Frontal cortex (tissue), 4 donors: Measurements from ENCODE around the gene AFF1. TPM values are rescaled to one million over a fixed set of nuclear protein-coding genes. Genes with fewer than 3 reads are reported as not detected.
A peak's percentile ranks its signal among the peaks of the same experiment; 100 is the strongest.

ENCODE experiments used
- DNase-seq, 2 donors: peaks; one replicate each; pipeline ENCODE4 v3.0.0; 2012; ENCODE audit warnings: low spot score in 2 of 2
- FAIRE-seq: peaks from 2 replicates; lab custom pipeline; 2012; peaks lifted over from hg19 to GRCh38; lab: Jason Lieb, UNC
- total RNA-seq: library from RNA; depleted of rRNA; stranded (reverse); fragments of >200 nt; gene quantifications from one replicate; pipeline ENCODE4 v1.2.3, GENCODE V29; 2014
- donor health status: control.
- donor health status: control.
- donor health status: control.

The AFF1 gene
- total RNA-seq, 1 donor from 2014 or later: 2.9 TPM

DNA sequence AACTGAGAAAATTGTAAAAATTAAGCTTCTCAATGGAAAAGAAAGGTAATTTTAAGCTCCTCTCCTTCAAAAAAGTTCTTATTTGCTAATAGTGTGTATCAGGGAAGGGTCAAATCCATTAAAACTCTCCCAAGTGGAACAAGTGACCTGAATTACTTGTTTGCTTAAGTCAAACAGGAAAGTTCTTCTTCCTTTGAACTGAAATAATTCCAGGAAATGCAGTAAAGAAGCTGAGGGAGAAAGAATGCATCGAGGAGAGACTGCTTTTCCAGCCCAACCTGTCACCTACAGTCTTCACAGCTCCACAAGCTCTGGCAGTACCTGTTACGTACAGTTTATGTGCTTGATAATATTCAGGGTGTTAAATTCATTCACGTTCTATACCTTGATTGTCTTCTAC lies 154.6 kb downstream of the AFF1 start:
- no peak for FAIRE-seq
- no peak for DNase-seq

DNA sequence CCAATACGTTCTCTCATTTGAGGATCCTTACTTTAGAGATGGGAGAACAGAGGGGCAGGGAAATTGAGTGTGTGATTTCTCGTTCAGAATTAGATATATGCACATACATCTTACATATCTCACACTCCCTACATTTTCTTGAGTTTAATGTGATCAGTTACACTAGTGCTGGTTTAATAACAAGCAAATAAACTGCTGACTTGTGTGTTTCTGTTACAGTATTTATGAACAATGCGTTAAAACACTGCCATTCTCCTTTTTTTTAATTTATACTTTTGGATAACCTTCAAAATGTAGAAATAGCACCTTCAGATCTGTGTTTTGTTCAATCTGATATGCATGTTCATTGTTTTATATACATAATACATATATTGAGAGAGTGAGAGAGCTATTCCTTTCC lies 155.5 kb downstream of the AFF1 start:
- DNase-seq (no peak), FAIRE-seq (no peak)

DNA sequence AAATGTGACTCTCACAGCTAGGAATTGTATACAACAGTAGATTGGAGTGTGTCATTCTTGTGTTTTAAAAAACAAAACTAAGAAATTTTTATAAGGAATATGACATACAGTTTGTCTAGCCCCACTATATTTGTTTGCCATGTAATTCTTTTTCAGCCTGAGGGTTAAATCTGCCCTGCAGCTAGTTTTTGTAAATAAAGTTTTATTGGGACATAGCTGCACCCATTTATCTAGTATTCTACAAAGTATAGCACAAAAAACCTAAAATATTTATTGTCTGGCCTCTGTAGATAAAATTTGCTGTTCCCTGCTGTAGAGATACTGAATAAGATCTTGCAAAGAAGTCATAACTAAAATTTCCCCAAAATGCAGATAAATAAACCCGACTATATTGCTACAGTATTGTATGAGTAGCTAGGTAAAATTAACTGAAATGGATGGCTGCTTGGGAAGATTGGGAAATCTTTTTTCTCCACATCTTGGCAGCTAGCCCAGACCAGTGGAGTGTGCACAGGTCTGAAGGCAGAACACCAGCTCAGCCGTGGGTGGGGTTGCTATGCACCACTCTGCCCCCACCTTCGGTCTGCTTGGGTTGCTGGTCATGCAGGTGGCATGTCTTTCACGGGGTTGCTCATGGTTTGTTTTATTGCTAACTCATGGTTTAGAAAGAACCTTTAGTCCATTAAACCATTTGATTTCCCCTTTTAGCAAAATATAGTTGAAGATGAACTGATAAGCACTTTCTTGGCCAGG lies 157.8 kb downstream of the AFF1 start:
- FAIRE-seq (no peak), DNase-seq (peak in 1 of 2 donors; percentile 34)

DNA sequence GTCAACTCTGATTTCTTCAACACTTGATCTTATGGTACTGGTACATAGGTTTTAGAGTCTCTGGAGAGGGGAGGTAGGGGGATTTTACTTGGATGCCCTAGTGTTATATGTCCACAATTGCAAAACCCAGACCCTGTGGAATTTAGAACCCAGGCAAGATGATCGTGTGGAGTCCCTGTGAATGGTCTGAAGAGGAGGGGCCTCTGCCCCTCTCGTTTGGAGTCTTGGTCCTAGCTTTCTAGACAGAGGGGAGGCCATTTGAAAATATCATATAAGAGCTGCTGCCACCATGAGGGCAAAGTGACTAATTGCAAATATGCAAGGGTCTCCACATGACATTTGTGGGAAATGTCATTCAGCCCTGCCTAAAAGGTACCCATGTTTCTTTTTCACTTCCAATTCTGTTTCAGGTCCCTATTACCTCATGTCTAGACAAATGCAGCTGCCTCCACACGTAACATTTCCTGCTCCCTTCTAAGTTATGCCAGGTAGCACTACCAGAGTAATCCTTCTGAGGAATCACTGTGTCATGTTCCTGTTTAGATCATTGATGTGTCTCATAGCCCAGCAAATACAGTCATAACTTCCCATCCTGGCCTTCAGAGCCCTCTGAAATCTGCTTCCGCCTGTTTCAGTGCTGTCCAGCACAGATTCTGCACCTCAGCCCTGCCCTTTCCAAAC lies 158.8 kb downstream of the AFF1 start:
- no peak for FAIRE-seq

DNA sequence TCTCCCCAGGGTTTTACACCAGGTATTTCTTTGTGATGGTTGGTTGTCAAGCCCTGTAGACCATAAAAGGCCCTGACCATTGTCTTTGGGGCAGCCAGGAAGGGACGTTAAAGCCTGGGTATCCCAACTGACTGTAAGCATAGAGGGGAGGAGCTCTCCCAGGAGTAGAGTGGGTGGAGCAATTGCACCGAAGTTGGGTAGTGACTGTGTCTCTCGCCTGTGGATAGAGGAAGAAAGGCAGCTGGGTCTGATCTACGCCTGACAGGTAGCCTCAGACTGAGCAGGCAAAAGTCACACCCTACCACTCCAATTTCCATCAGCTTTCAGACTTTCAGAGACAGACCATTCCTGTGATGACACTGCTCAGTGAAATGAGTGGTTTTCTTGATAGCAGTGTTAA lies 162.3 kb downstream of the AFF1 start:
- no peak for DNase-seq

More for the DNA sequence above, 158.8 kb downstream of the AFF1 start:
- DNase-seq: peak in 1 of 2 donors; percentile 40

DNA sequence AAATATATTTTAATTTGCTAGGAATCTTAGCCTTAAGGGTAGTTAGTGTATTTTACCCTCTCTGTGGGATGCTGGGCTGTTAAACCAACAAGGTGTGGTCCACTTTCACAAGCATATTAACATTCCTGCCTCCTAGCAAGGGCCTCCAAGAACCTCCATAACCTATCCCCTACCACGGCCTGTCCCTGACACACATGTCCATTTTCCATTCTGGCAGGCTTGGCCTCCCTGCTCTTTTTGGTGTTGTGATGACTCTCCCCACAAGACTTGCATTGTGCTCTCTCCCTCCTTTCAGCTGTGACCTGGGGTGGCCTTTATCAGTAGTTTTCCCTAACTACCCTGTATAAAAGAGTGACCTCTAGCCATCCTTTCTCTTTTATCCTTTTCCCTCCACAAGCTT lies 165.4 kb downstream of the AFF1 start:
- FAIRE-seq (no peak), DNase-seq (no peak)

More for the DNA sequence above, 162.3 kb downstream of the AFF1 start:
- no peak for FAIRE-seq

DNA sequence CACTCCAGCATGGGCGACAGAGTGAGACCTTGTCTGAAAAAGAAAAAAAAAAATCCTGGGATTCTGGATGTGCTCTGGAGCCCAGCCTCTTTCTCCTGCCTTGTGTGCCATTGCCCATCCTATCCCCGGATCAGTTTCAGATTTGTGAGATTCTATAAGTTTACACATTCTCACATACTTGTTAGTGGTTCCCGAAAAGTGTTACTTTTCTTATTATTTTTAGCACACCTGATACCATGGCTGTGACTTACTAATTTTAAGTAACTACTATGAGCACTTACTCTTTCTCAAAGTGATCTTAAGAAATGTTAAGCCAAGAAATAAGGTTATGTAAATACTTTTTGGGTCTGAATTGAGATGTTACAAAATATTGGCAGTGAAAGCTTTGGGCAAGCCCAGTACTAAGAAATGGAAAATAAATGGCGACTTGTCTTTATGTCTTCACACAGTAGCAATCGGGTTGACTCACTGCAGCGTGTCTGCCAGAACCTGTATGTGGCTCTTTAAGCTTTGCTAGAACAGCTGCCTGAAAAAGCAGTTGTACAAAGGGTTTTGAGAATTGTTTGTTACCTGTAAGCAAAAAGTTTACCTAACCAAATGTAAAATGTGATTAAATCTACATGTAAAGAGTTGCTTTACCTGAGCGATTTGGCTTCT lies 166.9 kb downstream of the AFF1 start:
- no peak for DNase-seq
- no peak for FAIRE-seq

DNA sequence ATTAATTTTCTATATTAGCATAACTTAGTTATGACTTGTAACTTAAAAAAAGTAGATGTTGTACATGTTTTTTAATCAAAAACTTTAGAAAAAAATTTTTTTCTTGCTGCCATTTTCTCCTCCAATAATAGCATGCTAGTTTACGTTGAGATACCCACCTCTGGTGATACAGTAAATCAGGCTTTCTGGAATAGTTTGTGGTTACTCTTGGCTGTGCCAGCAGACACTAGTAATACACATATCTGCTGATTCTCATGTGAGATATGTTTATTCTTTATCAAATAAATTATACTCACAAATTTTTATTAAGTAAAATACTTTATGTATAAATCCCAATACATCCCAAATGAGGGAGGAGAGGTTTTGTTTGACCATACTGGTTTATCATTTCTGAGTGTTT lies 168.3 kb downstream of the AFF1 start:
- FAIRE-seq: no peak
- DNase-seq: no peak

DNA sequence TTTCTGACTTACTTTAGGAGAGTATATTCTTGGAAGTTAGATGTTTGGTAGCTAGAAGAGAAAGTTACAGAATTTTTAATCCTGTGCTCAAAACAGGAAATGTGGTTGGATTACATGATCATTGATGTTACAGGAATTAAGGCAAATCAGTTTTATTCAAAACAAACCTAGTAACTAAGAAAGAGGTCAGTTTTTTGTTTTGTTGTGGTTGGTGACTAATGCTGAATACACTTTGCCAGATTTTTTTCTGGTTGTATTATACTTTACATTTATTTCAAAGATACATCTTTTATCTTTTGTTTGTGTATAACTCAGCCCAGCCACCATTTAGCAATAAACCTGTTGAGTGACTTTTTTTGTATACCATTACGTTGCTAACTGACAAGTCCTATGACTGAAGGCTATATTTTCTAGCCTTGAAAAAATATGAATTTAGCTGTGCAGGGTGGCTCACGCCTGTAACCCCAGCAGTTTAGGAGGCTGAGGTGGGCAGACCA lies 168.9 kb downstream of the AFF1 start:
- FAIRE-seq: no peak
- no peak for DNase-seq

DNA sequence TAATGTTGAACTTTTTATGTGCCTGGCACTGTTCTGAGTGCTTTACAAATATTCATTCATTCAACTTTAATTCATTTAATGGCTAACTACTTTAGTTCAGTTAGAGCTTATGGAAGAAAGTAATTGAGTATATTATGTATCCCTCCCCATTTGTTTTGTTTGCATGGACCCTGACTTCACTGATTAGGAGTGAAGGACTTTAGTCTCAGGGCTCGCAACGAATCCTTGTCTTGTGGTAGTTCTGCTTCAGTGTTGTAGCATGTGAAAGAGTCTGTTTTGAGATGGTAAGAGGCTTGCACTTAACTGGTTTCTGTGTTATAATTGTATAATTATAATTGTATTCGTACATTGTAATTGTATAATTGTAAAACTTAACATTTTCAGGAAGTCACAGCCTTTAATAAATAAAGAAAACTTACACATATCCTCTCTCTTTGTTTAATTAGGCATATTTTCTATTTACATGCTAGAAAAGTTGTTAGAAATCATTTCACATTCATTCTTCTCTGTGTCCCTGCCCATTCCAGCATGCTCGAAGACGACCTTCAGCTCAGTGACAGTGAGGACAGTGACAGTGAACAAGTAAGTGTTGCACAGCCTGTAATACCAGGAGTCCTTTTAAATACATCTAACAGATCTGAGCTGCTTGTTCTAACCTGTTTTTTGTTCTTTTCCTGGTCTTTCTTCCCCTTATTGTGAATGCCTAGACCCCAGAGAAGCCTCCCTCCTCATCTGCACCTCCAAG lies 170.5 kb downstream of the AFF1 start:
- DNase-seq (no peak), FAIRE-seq (no peak)

DNA sequence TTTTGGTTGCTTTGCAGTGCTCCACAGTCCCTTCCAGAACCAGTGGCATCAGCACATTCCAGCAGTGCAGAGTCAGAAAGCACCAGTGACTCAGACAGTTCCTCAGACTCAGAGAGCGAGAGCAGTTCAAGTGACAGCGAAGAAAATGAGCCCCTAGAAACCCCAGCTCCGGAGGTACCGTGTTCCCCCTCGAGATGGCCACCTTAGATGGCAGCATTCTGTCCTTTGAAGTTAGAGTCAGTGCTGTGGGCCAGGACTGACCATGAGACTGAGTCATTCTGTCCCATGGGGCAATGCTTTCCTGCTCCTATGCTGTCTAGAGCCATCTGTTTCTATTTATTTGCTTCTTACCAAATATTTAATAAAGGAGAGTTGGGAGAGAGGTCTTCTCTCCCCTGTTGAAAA lies 173.3 kb downstream of the AFF1 start:
- DNase-seq (no peak), FAIRE-seq (no peak)

DNA sequence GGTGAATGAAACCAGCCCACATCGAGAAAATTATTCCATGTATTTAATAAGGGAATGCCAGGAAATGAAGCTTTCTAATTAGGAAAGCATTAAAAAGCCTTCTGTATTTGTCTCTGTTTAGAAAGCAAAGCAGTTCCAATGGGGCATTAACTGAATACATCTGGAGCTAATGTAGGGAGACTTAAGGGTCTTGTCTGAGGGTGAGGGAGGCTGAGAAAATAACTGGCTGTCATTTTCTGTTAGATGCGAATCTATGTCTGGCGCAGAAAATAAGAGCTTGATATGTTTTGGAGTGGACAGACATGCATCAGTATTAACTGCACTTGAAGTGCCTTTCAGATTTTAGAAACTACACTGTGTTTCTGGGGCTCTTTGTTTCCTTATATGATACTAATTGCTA lies 174.3 kb downstream of the AFF1 start:
- DNase-seq: no peak
- FAIRE-seq: no peak

DNA sequence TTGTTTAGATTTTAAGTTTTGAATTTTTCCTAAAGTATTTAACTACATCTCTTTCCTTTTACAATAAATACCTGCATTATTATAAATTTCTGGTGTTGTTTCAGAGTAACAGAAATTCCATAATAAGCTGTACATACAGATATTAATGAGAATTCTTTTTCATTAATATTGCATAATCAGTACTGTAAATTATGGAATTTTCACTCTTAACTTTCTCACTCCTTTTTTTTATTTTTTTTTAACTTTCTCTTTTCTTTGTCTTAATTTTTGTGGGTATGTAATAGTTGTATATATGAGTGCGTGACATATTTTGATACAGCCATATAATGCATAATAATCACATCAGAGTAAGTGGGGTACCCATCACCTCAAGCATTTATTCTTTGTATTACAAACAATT lies 175.1 kb downstream of the AFF1 start:
- DNase-seq (no peak), FAIRE-seq (peak; percentile 68)

DNA sequence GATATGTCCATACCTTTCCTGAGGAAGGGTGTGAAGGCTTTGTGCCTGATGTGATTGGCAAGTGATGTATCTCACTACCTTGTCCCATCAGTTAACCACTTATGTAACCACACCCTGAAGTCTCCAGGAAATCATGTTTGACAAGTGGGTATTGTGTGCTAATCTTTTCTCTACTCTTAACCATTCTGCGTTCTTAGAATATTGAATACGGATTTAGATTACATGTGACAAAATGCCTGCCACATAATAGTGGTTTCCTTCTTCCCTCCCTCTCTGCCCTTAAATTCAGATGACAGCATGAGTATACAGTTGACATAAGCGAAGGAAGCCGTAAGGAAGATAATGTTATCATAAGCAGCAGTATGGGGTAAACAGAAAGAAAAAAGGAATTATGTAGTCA lies 177.3 kb downstream of the AFF1 start:
- FAIRE-seq: no peak
- DNase-seq: no peak

DNA sequence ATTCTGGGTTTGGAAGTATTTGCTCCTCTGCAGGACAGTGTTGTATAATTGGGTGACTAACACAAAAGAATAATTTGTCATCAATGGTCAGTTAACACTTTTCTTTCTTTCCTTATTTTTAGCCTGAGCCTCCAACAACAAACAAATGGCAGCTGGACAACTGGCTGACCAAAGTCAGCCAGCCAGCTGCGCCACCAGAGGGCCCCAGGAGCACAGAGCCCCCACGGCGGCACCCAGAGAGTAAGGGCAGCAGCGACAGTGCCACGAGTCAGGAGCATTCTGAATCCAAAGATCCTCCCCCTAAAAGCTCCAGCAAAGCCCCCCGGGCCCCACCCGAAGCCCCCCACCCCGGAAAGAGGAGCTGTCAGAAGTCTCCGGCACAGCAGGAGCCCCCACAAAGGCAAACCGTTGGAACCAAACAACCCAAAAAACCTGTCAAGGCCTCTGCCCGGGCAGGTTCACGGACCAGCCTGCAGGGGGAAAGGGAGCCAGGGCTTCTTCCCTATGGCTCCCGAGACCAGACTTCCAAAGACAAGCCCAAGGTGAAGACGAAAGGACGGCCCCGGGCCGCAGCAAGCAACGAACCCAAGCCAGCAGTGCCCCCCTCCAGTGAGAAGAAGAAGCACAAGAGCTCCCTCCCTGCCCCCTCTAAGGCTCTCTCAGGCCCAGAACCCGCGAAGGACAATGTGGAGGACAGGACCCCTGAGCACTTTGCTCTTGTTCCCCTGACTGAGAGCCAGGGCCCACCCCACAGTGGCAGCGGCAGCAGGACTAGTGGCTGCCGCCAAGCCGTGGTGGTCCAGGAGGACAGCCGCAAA lies 179.6 kb downstream of the AFF1 start:
- FAIRE-seq (no peak), DNase-seq (no peak)

DNA sequence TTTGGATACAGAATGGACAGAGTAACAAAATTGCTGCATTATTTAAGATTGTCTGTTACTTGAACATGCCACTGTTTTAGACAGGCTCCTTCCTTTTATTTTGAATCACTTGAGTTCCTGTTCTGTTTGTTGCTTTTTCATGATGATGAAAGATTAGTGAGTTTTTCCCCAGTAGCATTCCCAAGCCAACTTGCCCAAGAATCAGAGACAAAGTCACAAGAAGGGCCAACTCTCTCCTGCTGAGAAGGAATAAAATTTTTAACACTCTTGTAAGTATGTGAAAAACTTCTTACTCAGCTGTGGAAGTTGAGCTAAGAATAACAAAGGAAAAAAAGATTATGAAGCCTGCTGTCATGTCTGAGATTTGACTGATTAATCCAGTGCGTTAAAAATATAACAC lies 181.4 kb downstream of the AFF1 start:
- no peak for FAIRE-seq
- no peak for DNase-seq

DNA sequence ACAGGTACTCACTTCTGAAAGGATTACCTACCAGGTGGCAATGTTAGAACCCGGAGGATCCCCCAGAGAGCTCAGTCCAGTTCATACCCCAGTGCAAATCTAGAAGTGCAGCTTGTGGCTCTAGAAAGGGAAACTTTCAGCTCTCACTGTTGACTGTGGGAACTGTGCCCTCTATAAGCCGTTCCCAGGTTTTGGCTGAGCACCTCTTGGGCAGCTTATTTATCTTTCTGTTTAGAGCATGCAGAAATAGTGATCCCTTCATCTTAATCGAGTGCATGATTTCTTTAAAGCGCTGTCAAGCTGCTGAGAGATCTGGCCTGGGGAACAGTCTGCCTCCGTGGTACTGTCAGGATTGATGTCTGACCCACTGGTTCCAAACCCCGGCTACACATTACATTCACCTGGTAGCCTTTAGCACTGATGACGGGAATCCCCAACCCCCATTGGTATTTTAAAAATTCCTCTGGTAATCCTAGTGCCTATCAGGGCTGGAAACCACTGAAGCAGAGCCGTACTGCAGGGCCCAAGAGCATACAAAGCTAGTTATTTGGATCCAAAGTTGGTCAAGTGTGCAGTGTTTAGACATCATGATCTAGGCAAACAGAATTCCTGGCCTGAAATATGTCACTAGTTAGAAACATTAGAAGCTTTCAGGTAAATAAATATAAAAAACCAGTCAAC lies 182.4 kb downstream of the AFF1 start:
- no peak for DNase-seq
- no peak for FAIRE-seq

DNA sequence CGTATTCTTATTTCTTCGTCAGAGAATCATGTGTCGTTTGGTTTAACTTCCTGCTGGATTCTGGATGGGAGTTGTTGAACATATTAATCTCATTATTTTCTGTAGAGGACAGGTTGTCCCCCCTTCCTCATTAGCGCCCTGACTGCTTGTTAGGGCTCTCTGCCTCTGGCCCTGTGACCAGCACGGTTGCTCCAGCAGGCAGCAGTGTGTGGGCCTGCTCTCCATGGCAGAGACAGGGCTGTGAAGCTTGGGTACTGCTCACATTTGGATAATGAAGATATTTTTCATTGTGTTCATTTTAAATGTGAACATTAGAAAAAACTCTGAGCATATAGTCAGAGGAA lies 182.9 kb downstream of the AFF1 start:
- no peak for DNase-seq
- FAIRE-seq: no peak

DNA sequence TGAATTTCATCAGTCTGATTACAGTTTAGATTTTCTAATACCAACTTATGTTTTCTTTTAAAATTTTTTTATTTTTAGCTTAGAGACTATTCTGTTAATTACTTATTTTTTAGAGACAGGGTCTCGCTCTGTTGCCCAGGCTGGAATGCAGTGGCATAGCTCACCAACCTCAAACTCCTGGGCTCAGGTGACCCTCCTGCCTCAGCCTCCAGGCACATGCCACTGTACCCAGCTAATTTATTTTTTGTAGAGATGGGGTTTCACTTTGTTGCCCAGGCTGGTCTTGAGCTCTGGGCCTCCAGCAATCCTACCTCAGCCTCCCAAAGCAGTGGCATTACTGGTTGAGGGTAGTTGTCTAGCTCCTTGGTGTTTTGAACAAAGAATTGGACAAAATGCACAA lies 183.6 kb downstream of the AFF1 start:
- no peak for DNase-seq
- FAIRE-seq: no peak
